SK-N-SH (cell line): ENCODE results near the gene TRHDE. TPM values are rescaled to one million over a fixed set of nuclear protein-coding genes. Genes with fewer than 3 reads are reported as not detected.

Experiments used
- CTCF ChIA-PET: fragments of 300-600, 350-600 bp; formaldehyde crosslinking; extraction: SDS; loops from one replicate; lab custom pipeline; 2021; lab: Yijun Ruan, JAX
- POLR2A ChIA-PET: fragments of 350-600 bp; sonication (Branson Sonifier 250); formaldehyde crosslinking; extraction: SDS; loops from one replicate; lab custom pipeline; 2020; ENCODE audit warnings: antibody characterized with exemption, inconsistent platforms; lab: Yijun Ruan, JAX
- DNase-seq: peaks from one replicate; pipeline ENCODE4 v3.0.0; 2012
- H2AFZ ChIP-seq: fragments of 200-600 bp; sonication (generic); 2 replicates; pipeline ENCODE4 v1.8.1; 2016; ENCODE audit warnings: antibody characterized with exemption, mild to moderate bottlenecking, low read depth
- H3F3A ChIP-seq: fragments of 200-600 bp; sonication (generic); replicated peaks from 2 replicates; pipeline ENCODE3; 2016; ENCODE audit warnings: antibody characterized with exemption, mild to moderate bottlenecking; ENCODE audit not compliant: insufficient read depth
- H3K27ac ChIP-seq, 2 experiments: fragments of 200-500 bp in 1 of 2; fragments of 200-600 bp in 1 of 2; sonication (Bioruptor generic) in 1 of 2; sonication (generic), shearing (Covaris generic) in 1 of 2; 2 replicates each; pipeline versions ENCODE4 v1.5.1 to v1.6.1; 2014 to 2016; ENCODE audit warnings: low read depth in 2 of 2, inconsistent platforms in 1 of 2, low read length in 1 of 2, mild to moderate bottlenecking in 1 of 2, mixed read lengths in 1 of 2
- H3K27me3 ChIP-seq: fragments of 200-600 bp; sonication (generic), shearing (Covaris generic); 2 replicates; pipeline ENCODE4 v1.6.1; 2016; ENCODE audit warnings: mixed run types; ENCODE audit not compliant: insufficient read depth
- H3K36me3 ChIP-seq, 2 experiments: fragments of 200-500 bp in 1 of 2; fragments of 200-600 bp in 1 of 2; sonication (Bioruptor generic) in 1 of 2; sonication (generic) in 1 of 2; replicated peaks in 1 of 2; 2 replicates each; pipeline versions ENCODE3 to v1.5.1; 2014 to 2016; ENCODE audit warnings: low read length in 1 of 2, mild to moderate bottlenecking in 1 of 2; ENCODE audit not compliant: insufficient read depth in 2 of 2, control insufficient read depth in 1 of 2
- H3K4me1 ChIP-seq, 2 experiments: fragments of 200-500 bp in 1 of 2; fragments of 200-600 bp in 1 of 2; sonication (Bioruptor generic) in 1 of 2; sonication (generic), shearing (Covaris generic) in 1 of 2; 2 replicates each; pipeline versions ENCODE4 v1.5.1 to v1.6.1; 2014 to 2016; ENCODE audit warnings: low read depth in 1 of 2, low read length in 1 of 2, mixed run types in 1 of 2; ENCODE audit not compliant: insufficient read depth in 2 of 2, control insufficient read depth in 1 of 2
- H3K4me2 ChIP-seq: fragments of 200-600 bp; sonication (generic), shearing (Covaris generic); 2 replicates; pipeline ENCODE4 v1.6.1; 2017; ENCODE audit warnings: mixed run types
- H3K4me3 ChIP-seq, 2 experiments: fragments of 200-500 bp in 1 of 2; fragments of 200-600 bp in 1 of 2; sonication (Bioruptor generic) in 1 of 2; sonication (generic), shearing (Covaris generic) in 1 of 2; 2 replicates each; pipeline versions ENCODE4 v1.5.1 to v1.8.1; 2014 to 2016; ENCODE audit warnings: low read depth in 2 of 2, inconsistent platforms in 1 of 2, low read length in 1 of 2, mild to moderate bottlenecking in 1 of 2, mixed read lengths in 1 of 2, moderate library complexity in 1 of 2
- H3K79me2 ChIP-seq: fragments of 200-600 bp; sonication (generic); 2 replicates; pipeline ENCODE4 v1.8.1; 2017; ENCODE audit warnings: mild to moderate bottlenecking; ENCODE audit not compliant: insufficient read depth
- H3K9ac ChIP-seq: fragments of 200-600 bp; sonication (generic); 2 replicates; pipeline ENCODE4 v1.6.1; 2017; ENCODE audit warnings: mixed run types
- H3K9me2 ChIP-seq: fragments of 200-600 bp; sonication (generic); 2 replicates; pipeline ENCODE4 v1.6.1; 2017; ENCODE audit warnings: mixed run types
- H3K9me3 ChIP-seq: fragments of 200-600 bp; sonication (generic); 2 replicates; pipeline ENCODE4 v1.6.1; 2017; ENCODE audit warnings: mixed run types, mild to moderate bottlenecking, moderate library complexity
- H4K20me1 ChIP-seq: fragments of 200-600 bp; sonication (generic); 2 replicates; pipeline ENCODE4 v1.6.1; 2017; ENCODE audit warnings: mild to moderate bottlenecking, mixed run types; ENCODE audit not compliant: insufficient read depth
- ELF1 ChIP-seq: IDR thresholded peaks from 2 replicates; pipeline ENCODE4 v1.4.0; 2012
- FOXM1 ChIP-seq: IDR thresholded peaks from 2 replicates; pipeline ENCODE4 v1.4.0; 2012; ENCODE audit warnings: low read depth, mild to moderate bottlenecking
- GATA2 ChIP-seq: sonication (generic); formaldehyde crosslinking; IDR thresholded peaks from 2 replicates; pipeline ENCODE4 v1.5.0; 2020; ENCODE audit warnings: mild to moderate bottlenecking, missing genetic modification reagents
- IRF3 ChIP-seq: fragments of 150-350 bp; IDR thresholded peaks from 2 replicates; pipeline ENCODE4 v1.6.1; 2016; ENCODE audit warnings: mild to moderate bottlenecking, low read depth, low read length
- MXI1 ChIP-seq: IDR thresholded peaks from 2 replicates; pipeline ENCODE4 v1.6.1; 2012; ENCODE audit warnings: mild to moderate bottlenecking, low read depth, low read length, improper control_type of control experiment
- RAD21 ChIP-seq: IDR thresholded peaks from 2 replicates; pipeline ENCODE4 v1.6.1; 2012; ENCODE audit warnings: mild to moderate bottlenecking, low read length
- SMC3 ChIP-seq: IDR thresholded peaks from 2 replicates; pipeline ENCODE4 v1.6.1; 2012; ENCODE audit warnings: low read depth, low read length, improper control_type of control experiment
- TAF1 ChIP-seq: IDR thresholded peaks from 2 replicates; pipeline ENCODE4 v1.6.1; 2012; ENCODE audit warnings: low read depth, mild to moderate bottlenecking, low read length, moderate library complexity, borderline replicate concordance
- TCF12 ChIP-seq: IDR thresholded peaks from 2 replicates; pipeline ENCODE4 v1.4.0; 2012
- TEAD4 ChIP-seq: IDR thresholded peaks from 2 replicates; pipeline ENCODE4 v1.4.0; 2012; ENCODE audit warnings: mild to moderate bottlenecking, borderline replicate concordance; ENCODE audit not compliant: insufficient read depth
- USF1 ChIP-seq: IDR thresholded peaks from 2 replicates; pipeline ENCODE4 v1.4.0; 2012; ENCODE audit warnings: low read depth, borderline replicate concordance
- USF2 ChIP-seq: fragments of 150-350 bp; IDR thresholded peaks from 2 replicates; pipeline ENCODE4 v1.6.1; 2017; ENCODE audit warnings: antibody characterized with exemption, low read length, low read depth, borderline replicate concordance
- WGBS: methylation state at CpG from one replicate; pipeline ENCODE4 v1.1.6; 2017; ENCODE audit warnings: low lambda C conversion rate; 5-methylcytosine and 5-hydroxymethylcytosine counted together
- polyA plus RNA-seq, 3 experiments: library from polyadenylated mRNA; depleted of rRNA; stranded (reverse); fragments of >200 nt; gene quantifications; 2 replicates each; pipeline ENCODE4 v1.2.3, GENCODE V29; 2012
- TF ChIP-seq, protein P1 (sequence below): IDR thresholded peaks from 2 replicates; pipeline ENCODE4; 2012
- TF ChIP-seq, protein P2 (sequence below): fragments of 200-600 bp; sonication (generic); IDR thresholded peaks from 2 replicates; pipeline ENCODE4 v1.6.1; 2017; ENCODE audit warnings: antibody characterized with exemption, mild to moderate bottlenecking, moderate library complexity
- TF ChIP-seq, protein P3 (sequence below): IDR thresholded peaks from 2 replicates; pipeline ENCODE4 v1.4.0; 2012; ENCODE audit warnings: low read depth
- TF ChIP-seq, protein P4 (sequence below): IDR thresholded peaks from 2 replicates; pipeline ENCODE4 v1.6.1; 2012; ENCODE audit warnings: mild to moderate bottlenecking, low read depth, low read length, moderate library complexity

The TRHDE gene
- polyA plus RNA-seq, 1 of the 3 experiments (the other 2 are of a cell fraction) = 0.46 TPM

DNA sequence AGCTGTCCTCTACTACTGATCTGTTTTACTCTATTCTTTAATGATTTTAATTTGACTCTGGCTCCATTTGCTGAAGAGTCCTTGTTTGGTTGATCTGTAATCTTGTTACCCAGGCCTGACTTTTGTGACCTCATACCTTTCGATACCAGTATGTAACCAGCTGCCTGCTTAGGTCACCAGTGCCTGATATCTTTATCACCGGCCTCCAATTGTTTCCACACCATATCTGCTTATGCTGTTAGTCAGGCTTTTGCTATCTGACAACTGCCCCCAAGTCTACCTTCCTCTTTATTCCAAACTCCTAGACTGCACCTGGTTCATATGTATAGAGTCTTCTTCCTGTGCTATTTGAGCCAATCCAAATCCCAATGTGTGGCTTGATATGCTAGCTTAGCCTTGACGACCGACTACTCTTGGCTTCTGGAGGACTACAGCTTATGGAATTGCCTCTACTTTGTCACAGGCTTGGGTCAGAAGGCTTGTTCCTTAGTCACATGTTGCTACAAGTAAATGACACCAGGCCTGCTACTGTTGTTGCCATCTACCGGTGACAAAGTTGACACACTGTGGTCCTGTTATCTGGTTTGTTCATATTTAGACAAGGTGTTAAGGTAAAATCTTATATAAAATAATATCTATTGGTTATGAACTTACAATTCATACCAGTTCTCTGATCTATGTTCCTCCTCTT is 193.9 kb downstream of the TRHDE start:
- Histone ChIP-seq H3K4me3 (no peak overlapping the region), H3K9me2 (no peaks in the 10 kb centered on the region), H3K9ac (no peak overlapping the region), H3K27ac (no peak overlapping the region), H4K20me1 (no peaks in the 10 kb centered on the region), H3F3A (no peaks in the 10 kb centered on the region), H3K4me2 (no peak overlapping the region), H3K79me2 (no peaks in the 10 kb centered on the region), H3K9me3 (no peaks in the 10 kb centered on the region), H3K4me1 (no peaks in the 10 kb centered on the region), H2AFZ (no peak overlapping the region), H3K36me3 (no peaks in the 10 kb centered on the region), H3K27me3 (no peaks in the 10 kb centered on the region)
- ChIA-PET POLR2A (no interaction called here), CTCF (no interaction called here)
- no peak for DNase-seq
- no peak for TF ChIP-seq TAF1
- TF ChIP-seq, protein P1, sequence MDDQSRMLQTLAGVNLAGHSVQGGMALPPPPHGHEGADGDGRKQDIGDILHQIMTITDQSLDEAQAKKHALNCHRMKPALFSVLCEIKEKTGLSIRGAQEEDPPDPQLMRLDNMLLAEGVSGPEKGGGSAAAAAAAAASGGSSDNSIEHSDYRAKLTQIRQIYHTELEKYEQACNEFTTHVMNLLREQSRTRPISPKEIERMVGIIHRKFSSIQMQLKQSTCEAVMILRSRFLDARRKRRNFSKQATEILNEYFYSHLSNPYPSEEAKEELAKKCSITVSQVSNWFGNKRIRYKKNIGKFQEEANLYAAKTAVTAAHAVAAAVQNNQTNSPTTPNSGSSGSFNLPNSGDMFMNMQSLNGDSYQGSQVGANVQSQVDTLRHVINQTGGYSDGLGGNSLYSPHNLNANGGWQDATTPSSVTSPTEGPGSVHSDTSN = no peak
- TF ChIP-seq TEAD4 = no peak
- no peak for TF ChIP-seq FOXM1
- TF ChIP-seq MXI1 = no peak
- no peak for TF ChIP-seq USF1
- no peak for TF ChIP-seq USF2
- no peak for TF ChIP-seq RAD21
- TF ChIP-seq, protein P2, sequence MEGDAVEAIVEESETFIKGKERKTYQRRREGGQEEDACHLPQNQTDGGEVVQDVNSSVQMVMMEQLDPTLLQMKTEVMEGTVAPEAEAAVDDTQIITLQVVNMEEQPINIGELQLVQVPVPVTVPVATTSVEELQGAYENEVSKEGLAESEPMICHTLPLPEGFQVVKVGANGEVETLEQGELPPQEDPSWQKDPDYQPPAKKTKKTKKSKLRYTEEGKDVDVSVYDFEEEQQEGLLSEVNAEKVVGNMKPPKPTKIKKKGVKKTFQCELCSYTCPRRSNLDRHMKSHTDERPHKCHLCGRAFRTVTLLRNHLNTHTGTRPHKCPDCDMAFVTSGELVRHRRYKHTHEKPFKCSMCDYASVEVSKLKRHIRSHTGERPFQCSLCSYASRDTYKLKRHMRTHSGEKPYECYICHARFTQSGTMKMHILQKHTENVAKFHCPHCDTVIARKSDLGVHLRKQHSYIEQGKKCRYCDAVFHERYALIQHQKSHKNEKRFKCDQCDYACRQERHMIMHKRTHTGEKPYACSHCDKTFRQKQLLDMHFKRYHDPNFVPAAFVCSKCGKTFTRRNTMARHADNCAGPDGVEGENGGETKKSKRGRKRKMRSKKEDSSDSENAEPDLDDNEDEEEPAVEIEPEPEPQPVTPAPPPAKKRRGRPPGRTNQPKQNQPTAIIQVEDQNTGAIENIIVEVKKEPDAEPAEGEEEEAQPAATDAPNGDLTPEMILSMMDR = no peak
- TF ChIP-seq GATA2 = no peak
- TF ChIP-seq TCF12 = no peak
- TF ChIP-seq ELF1 = no peak
- TF ChIP-seq, protein P3, sequence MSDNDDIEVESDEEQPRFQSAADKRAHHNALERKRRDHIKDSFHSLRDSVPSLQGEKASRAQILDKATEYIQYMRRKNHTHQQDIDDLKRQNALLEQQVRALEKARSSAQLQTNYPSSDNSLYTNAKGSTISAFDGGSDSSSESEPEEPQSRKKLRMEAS = no peak
- TF ChIP-seq SMC3 = no peak
- TF ChIP-seq, protein P4, sequence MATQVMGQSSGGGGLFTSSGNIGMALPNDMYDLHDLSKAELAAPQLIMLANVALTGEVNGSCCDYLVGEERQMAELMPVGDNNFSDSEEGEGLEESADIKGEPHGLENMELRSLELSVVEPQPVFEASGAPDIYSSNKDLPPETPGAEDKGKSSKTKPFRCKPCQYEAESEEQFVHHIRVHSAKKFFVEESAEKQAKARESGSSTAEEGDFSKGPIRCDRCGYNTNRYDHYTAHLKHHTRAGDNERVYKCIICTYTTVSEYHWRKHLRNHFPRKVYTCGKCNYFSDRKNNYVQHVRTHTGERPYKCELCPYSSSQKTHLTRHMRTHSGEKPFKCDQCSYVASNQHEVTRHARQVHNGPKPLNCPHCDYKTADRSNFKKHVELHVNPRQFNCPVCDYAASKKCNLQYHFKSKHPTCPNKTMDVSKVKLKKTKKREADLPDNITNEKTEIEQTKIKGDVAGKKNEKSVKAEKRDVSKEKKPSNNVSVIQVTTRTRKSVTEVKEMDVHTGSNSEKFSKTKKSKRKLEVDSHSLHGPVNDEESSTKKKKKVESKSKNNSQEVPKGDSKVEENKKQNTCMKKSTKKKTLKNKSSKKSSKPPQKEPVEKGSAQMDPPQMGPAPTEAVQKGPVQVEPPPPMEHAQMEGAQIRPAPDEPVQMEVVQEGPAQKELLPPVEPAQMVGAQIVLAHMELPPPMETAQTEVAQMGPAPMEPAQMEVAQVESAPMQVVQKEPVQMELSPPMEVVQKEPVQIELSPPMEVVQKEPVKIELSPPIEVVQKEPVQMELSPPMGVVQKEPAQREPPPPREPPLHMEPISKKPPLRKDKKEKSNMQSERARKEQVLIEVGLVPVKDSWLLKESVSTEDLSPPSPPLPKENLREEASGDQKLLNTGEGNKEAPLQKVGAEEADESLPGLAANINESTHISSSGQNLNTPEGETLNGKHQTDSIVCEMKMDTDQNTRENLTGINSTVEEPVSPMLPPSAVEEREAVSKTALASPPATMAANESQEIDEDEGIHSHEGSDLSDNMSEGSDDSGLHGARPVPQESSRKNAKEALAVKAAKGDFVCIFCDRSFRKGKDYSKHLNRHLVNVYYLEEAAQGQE = no peak
- TF ChIP-seq IRF3 = no peak
- WGBS = 70% methylated on average over 5 of the region's 5 CpGs
